ENCODE results near the gene PSMD8. TPM values are rescaled to one million over a fixed set of nuclear protein-coding genes. Genes with fewer than 3 reads are reported as not detected.
A peak's percentile ranks its signal among the peaks of the same experiment; 100 is the strongest.

Gene PSMD8
- total and polyA plus RNA-seq, 12 donors: 113 to 513 (median 302) TPM

GRCh38 chr19:38412491-38412890 lies 38.1 kb downstream of the PSMD8 start:
- intact Hi-C loops (cut with DNase I): no loop called here

GRCh38 chr19:38412961-38413360 lies 38.6 kb downstream of the PSMD8 start:
- no peak overlapping the region for H3K4me3 ChIP-seq
- no peak for DNase-seq
- H3K27me3 ChIP-seq: peaks cover 0 to 7% (median 2%) of the 10 kb centered on the region in 7 donors
- peaks cover 0 to 46% (median 0%) of the 10 kb centered on the region in 9 donors for H3K36me3 ChIP-seq
- no peak for ATAC-seq
- H3K9me3 ChIP-seq: no peaks in the 10 kb centered on the region
- no peak for TF ChIP-seq CTCF (IDR thresholded peaks at IDR 0.05)
- WGBS, 2 donors: 68 to 78% methylated on average over 11 of the region's 11 CpGs
- H3K27ac ChIP-seq: no peak overlapping the region
- intact Hi-C loops (cut with DNase I): no loop called here
- peaks cover 0 to 8% (median 6%) of the 10 kb centered on the region in 9 donors for H3K4me1 ChIP-seq

More at GRCh38 chr19:38412491-38412890, 38.1 kb downstream of the PSMD8 start:
- ATAC-seq: no peak
- Histone ChIP-seq H3K9me3 (no peaks in the 10 kb centered on the region), H3K27me3 (peaks cover 0 to 4% (median 0%) of the 10 kb centered on the region in 7 donors), H3K4me1 (peaks cover 0 to 4% (median 1%) of the 10 kb centered on the region in 9 donors), H3K4me3 (no peak overlapping the region), H3K27ac (no peak overlapping the region), H3K36me3 (peaks cover 0 to 48% (median 0%) of the 10 kb centered on the region in 9 donors)
- DNase-seq: no peak
- TF ChIP-seq CTCF (IDR thresholded peaks at IDR 0.05): no peak
- 87 to 89% methylated on average over 8 of the region's 8 CpGs for WGBS, 2 donors

GRCh38 chr19:38413416-38413815 lies 39.0 kb downstream of the PSMD8 start:
- TF ChIP-seq CTCF (IDR thresholded peaks at IDR 0.05): no peak

GRCh38 chr19:38417146-38417543 lies 42.8 kb downstream of the PSMD8 start:
- Histone ChIP-seq H3K27me3 (peaks cover 0 to 29% (median 13%) of the 10 kb centered on the region in 7 donors), H3K36me3 (peaks cover 0 to 32% (median 0%) of the 10 kb centered on the region in 9 donors), H3K9me3 (no peaks in the 10 kb centered on the region), H3K4me1 (peaks cover 0 to 15% (median 11%) of the 10 kb centered on the region in 9 donors), H3K27ac (peak overlapping the region in 2 of 10 donors; percentile 58 to 85), H3K4me3 (no peak overlapping the region)
- ATAC-seq: no peak
- no peak for TF ChIP-seq CTCF (IDR thresholded peaks at IDR 0.05)
- intact Hi-C loops (cut with DNase I): no loop called here
- 79 to 85% methylated on average over 8 of the region's 8 CpGs for WGBS, 2 donors
- DNase-seq: no peak

More at GRCh38 chr19:38413416-38413815, 39.0 kb downstream of the PSMD8 start:
- Histone ChIP-seq H3K27me3 (peaks cover 0 to 12% (median 5%) of the 10 kb centered on the region in 7 donors), H3K4me1 (peaks cover 0 to 13% (median 11%) of the 10 kb centered on the region in 9 donors), H3K4me3 (no peak overlapping the region), H3K9me3 (no peaks in the 10 kb centered on the region), H3K36me3 (peaks cover 0 to 41% (median 0%) of the 10 kb centered on the region in 9 donors), H3K27ac (no peak overlapping the region)
- 87 to 89% methylated on average over 6 of the region's 6 CpGs for WGBS, 2 donors
- intact Hi-C loops (cut with DNase I): no loop called here
- ATAC-seq: no peak
- no peak for DNase-seq

All from heart right ventricle (tissue), 16 donors.